Lung (tissue), 12 donors: ENCODE measurements around the gene BCO1. TPM values are rescaled to one million over a fixed set of nuclear protein-coding genes. Genes with fewer than 3 reads are reported as not detected.

Source experiments
- ATAC-seq: fragments of 200-7000 bp; cut with Tn5 transposase; one replicate; pipeline ENCODE4 v1.9.1; 2020; ENCODE audit warnings: moderate number of reproducible peaks; ENCODE audit not compliant: insufficient read depth, low FRiP score
- DNase-seq, 3 donors: peaks; one replicate each; pipeline ENCODE4 v3.0.0-alpha.2; 2013 to 2017
- H3K27ac ChIP-seq, 2 donors: one replicate each; pipeline ENCODE4 v1.5.1; 2013; ENCODE audit warnings: mild to moderate bottlenecking in 2 of 2, moderate library complexity in 2 of 2, control low read depth in 1 of 2, inconsistent platforms in 1 of 2, low read depth in 1 of 2, low read length in 1 of 2
- H3K27me3 ChIP-seq, 3 donors: one replicate each; pipeline ENCODE4 v1.5.1; 2013; ENCODE audit warnings: low read length in 2 of 3; ENCODE audit not compliant: control insufficient read depth in 3 of 3, insufficient read depth in 3 of 3
- H3K36me3 ChIP-seq, 4 donors: one replicate each; pipeline ENCODE4 v1.5.1; 2013; ENCODE audit warnings: low read length in 4 of 4, mild to moderate bottlenecking in 1 of 4, moderate library complexity in 1 of 4; ENCODE audit not compliant: control insufficient read depth in 4 of 4, insufficient read depth in 4 of 4
- H3K4me1 ChIP-seq, 5 donors: one replicate each; pipeline ENCODE4 v1.5.1; 2013; ENCODE audit warnings: low read length in 5 of 5, mild to moderate bottlenecking in 2 of 5, moderate library complexity in 1 of 5; ENCODE audit not compliant: control insufficient read depth in 5 of 5, insufficient read depth in 5 of 5
- H3K4me3 ChIP-seq: one replicate; pipeline ENCODE4 v1.5.1; 2013; ENCODE audit warnings: mild to moderate bottlenecking, control low read depth, moderate library complexity
- H3K9ac ChIP-seq, 2 donors: one replicate each; pipeline ENCODE4 v1.5.1; 2013; ENCODE audit warnings: low read length in 2 of 2, control low read depth in 1 of 2; ENCODE audit not compliant: insufficient read depth in 1 of 2
- H3K9me3 ChIP-seq, 4 donors: one replicate each; pipeline ENCODE4 v1.5.1; 2013; ENCODE audit warnings: low read length in 3 of 4, mild to moderate bottlenecking in 1 of 4, moderate library complexity in 1 of 4; ENCODE audit not compliant: control insufficient read depth in 4 of 4, insufficient read depth in 3 of 4
- whole genome bisulfite sequencing, 2 donors: extraction: QIAGEN DNeasy Blood & Tissue Kit; methylation state at CpG; one replicate each; pipeline ENCODE4 v1.1.7; 2013; 5-methylcytosine and 5-hydroxymethylcytosine counted together
- polyA plus RNA-seq, 2 donors: library from polyadenylated mRNA; stranded (reverse); fragments of 200-250 nt; gene quantifications; one replicate each; pipeline ENCODE4 v1.2.1, GENCODE V29; 2013
- total RNA-seq, 2 donors: library from RNA; depleted of rRNA in 1 of 2; stranded (reverse); fragments of >200 nt in 1 of 2; gene quantifications; one replicate each; pipeline ENCODE4 v1.2.1, GENCODE V29; 2014 to 2021
- TF ChIP-seq, protein P1 (sequence below): IDR thresholded peaks from 2 replicates; pipeline ENCODE4 v1.5.1; 2012; ENCODE audit warnings: mild to moderate bottlenecking; ENCODE audit errors: control extremely low read depth, extremely low read depth
- donor health status: control.
- donor health status: control.
- donor health status: Bipolar disorder and iron deficiency.
- donor health status: healthy.
- donor health status: DM: yes; HTN: yes; CAD: no.

BCO1 gene
- total and polyA plus RNA-seq, 4 donors: 0.06 to 0.77 (median 0.23) TPM

DNA sequence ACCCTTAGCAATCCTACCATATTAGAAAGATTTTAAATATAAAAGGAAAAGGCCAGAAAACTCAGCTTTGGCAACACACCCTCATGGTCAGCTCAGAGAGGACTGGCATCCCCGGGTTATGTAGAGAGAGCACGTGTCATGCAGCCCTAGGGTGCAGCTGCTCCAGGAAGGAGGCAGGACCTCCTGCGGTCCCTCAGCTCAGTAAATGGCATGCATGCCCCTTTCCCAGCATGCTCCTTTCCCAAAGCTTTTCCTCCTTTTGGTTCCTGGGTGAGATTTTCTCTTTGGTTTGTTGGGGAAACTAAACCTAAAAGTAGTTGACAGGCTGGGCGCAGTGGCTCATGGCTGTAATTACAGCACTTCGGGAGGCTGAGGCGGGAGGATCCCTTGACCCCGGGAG lies 80.2 kb downstream of the BCO1 start:
- H3K36me3 ChIP-seq: no peaks in the 10 kb centered on the region
- WGBS, 2 donors: 90 to 94% methylated on average over 7 of the region's 7 CpGs
- H3K27me3 ChIP-seq: no peaks in the 10 kb centered on the region
- H3K9ac ChIP-seq: no peak overlapping the region
- TF ChIP-seq, protein P1, sequence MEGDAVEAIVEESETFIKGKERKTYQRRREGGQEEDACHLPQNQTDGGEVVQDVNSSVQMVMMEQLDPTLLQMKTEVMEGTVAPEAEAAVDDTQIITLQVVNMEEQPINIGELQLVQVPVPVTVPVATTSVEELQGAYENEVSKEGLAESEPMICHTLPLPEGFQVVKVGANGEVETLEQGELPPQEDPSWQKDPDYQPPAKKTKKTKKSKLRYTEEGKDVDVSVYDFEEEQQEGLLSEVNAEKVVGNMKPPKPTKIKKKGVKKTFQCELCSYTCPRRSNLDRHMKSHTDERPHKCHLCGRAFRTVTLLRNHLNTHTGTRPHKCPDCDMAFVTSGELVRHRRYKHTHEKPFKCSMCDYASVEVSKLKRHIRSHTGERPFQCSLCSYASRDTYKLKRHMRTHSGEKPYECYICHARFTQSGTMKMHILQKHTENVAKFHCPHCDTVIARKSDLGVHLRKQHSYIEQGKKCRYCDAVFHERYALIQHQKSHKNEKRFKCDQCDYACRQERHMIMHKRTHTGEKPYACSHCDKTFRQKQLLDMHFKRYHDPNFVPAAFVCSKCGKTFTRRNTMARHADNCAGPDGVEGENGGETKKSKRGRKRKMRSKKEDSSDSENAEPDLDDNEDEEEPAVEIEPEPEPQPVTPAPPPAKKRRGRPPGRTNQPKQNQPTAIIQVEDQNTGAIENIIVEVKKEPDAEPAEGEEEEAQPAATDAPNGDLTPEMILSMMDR: no peak
- ATAC-seq (no peak), DNase-seq (no peak)
- H3K4me1 ChIP-seq: peaks cover 5 to 19% (median 6%) of the 10 kb centered on the region in 5 donors
- no peaks in the 10 kb centered on the region for H3K9me3 ChIP-seq
- H3K4me3 ChIP-seq: no peak overlapping the region
- H3K27ac ChIP-seq: no peak overlapping the region

DNA sequence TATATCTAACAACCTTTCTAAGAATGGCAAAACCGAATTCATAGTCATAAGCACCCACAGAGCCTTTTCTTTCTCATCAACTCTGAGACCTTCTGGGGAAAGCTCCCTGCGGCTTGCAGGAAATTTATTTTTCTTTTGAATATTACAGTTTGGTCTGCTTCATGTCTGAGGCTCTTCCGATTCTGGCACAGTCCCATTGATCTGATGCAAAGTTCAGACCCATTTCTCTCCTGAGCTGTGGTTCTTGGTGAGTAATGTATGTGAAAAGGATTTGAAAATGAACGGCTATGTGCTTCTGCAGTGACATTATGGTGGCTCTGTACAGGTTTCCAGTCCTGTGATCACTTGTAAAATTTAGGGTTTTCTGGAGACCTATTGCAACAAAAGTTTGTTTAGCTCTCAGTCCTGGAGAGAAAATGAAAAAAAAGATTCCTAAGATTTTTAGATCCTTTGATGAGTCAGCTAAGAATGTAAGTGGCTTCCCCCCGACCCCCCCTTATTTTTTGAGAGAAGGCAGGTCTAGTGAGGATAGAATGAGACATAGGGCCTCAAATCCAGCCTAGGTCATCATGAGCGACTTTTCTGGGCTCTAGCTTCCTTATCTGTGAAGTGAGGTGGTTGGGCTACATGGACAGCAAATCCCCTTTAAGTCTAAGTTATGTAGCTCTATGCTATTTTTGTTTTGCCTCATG lies 80.9 kb downstream of the BCO1 start:
- no peaks in the 10 kb centered on the region for H3K9me3 ChIP-seq
- no peak overlapping the region for H3K4me3 ChIP-seq
- 68 to 82% methylated on average over 6 of the region's 6 CpGs for WGBS, 2 donors
- no peak for DNase-seq
- no peak for ATAC-seq
- H3K36me3 ChIP-seq: no peaks in the 10 kb centered on the region
- no peak overlapping the region for H3K9ac ChIP-seq
- H3K27ac ChIP-seq: no peak overlapping the region
- H3K4me1 ChIP-seq: peaks cover 0 to 14% (median 2%) of the 10 kb centered on the region in 5 donors
- TF ChIP-seq, protein P1: no peak
- H3K27me3 ChIP-seq: no peaks in the 10 kb centered on the region

DNA sequence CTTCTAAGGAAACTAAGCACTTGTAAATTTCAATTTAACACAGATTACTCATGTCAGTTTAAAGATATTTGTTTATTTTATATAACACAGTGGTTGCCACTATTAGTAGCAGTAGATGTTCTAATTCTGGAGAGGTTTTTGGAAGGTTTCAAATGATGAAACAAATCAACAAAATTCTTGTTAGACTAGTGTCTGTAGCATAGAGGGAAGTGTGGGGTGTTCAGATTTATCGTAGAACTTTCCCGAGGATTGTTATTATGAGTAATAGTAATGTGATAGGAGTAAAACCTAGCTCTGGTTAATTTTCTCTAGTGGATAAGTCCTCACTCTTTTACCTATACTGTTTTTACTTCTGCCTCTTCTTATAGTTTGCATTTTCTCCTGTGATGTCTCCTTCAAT lies 82.5 kb downstream of the BCO1 start:
- TF ChIP-seq, protein P1: no peak
- H3K4me1 ChIP-seq: peaks cover 0 to 14% (median 2%) of the 10 kb centered on the region in 5 donors
- no peaks in the 10 kb centered on the region for H3K36me3 ChIP-seq
- no peak overlapping the region for H3K27ac ChIP-seq
- H3K4me3 ChIP-seq: no peak overlapping the region
- H3K9me3 ChIP-seq: no peaks in the 10 kb centered on the region
- no peaks in the 10 kb centered on the region for H3K27me3 ChIP-seq
- 89 to 90% methylated on average over 2 of the region's 2 CpGs for WGBS, 2 donors
- no peak for ATAC-seq
- H3K9ac ChIP-seq: no peak overlapping the region
- no peak for DNase-seq

DNA sequence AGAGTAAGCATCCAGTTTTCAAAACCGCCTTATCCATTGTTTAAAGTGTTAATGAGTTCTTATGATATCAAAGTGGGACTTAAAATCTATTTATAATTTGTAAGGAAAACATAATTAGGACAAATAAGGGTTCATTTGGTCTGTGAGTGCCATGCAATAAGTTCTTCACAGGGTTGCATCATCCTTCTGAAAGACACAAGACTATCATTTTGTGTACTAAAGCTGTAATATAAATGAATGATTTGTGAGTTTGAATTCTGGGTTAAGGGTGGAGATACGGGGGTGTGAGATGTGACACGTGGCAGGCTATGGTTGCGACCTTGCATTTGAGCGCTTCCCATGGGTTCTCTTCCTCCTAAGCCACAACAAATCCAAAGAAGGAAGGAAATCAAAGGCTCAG lies 83.0 kb downstream of the BCO1 start:
- DNase-seq (no peak), ATAC-seq (no peak)
- no peak overlapping the region for H3K9ac ChIP-seq
- no peak overlapping the region for H3K27ac ChIP-seq
- no peaks in the 10 kb centered on the region for H3K36me3 ChIP-seq
- WGBS, 2 donors: 92 to 94% methylated on average over 5 of the region's 5 CpGs
- no peak overlapping the region for H3K4me3 ChIP-seq
- H3K27me3 ChIP-seq: no peaks in the 10 kb centered on the region
- TF ChIP-seq, protein P1: no peak
- no peaks in the 10 kb centered on the region for H3K9me3 ChIP-seq
- H3K4me1 ChIP-seq: peaks cover 0 to 9% (median 0%) of the 10 kb centered on the region in 5 donors
